Neutrophil (primary cell): ENCODE results near the gene CAMK1.

Experiments
- H3K27ac ChIP-seq: fragments of 200-600 bp; sonication (generic); 2 replicates; pipeline ENCODE4 v1.5.1; 2016; ENCODE audit warnings: mild to moderate bottlenecking, moderate library complexity
- H3K27me3 ChIP-seq: fragments of 200-600 bp; sonication (generic); 2 replicates; pipeline ENCODE4 v1.6.0; 2016; ENCODE audit warnings: mild to moderate bottlenecking
- H3K36me3 ChIP-seq: fragments of 200-600 bp; sonication (generic); 2 replicates; pipeline ENCODE4 v1.5.1; 2017
- H3K4me1 ChIP-seq, 2 experiments: fragments of 200-600 bp in 1 of 2; sonication (generic) in 1 of 2; 1 replicate in 1 of 2; 2 replicates in 1 of 2; pipeline versions ENCODE4 v1.5.1 to v1.6.1; 2013 to 2016; ENCODE audit warnings: low read depth in 1 of 2, low read length in 1 of 2, mild to moderate bottlenecking in 1 of 2, moderate library complexity in 1 of 2; ENCODE audit not compliant: control insufficient read depth in 1 of 2, insufficient read depth in 1 of 2
- H3K4me3 ChIP-seq, 2 experiments: fragments of 200-600 bp in 1 of 2; sonication (generic) in 1 of 2; 1 replicate in 1 of 2; 2 replicates in 1 of 2; pipeline ENCODE4 v1.5.1; 2013 to 2016; ENCODE audit warnings: low read depth in 1 of 2, low read length in 1 of 2, mild to moderate bottlenecking in 1 of 2, moderate library complexity in 1 of 2
- H3K9me3 ChIP-seq: fragments of 200-600 bp; sonication (generic); 2 replicates; pipeline ENCODE4 v1.5.1; 2016
- TF ChIP-seq, protein P1 (sequence below): fragments of 200-600 bp; sonication (generic); IDR thresholded peaks from 2 replicates; pipeline ENCODE4 v1.5.1; 2016; ENCODE audit warnings: antibody characterized with exemption

CAMK1 gene

DNA sequence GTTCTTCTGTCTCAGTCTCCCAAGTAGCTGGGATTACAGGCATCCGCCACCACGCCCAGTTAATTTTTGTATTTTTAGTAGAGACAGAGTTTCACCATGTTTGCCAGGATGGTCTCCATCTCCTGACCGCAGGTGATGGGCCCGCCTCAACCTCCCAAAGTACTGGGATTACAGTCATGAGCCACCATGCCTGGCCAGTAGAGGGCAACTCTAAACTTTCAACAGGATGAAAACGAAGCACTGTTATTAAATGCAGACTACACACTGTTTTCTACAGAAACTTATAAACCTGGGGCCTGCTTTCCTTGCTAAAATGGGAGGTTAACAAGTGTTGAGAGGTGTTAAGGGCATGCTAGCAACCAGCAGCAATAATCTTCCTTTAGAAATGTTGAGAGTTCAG, 30.8 kb upstream of the CAMK1 start:
- Histone ChIP-seq H3K27ac (no peak overlapping the region), H3K36me3 (peaks cover 96% of the 10 kb centered on the region), H3K9me3 (no peaks in the 10 kb centered on the region), H3K4me3 (no peak overlapping the region), H3K27me3 (no peaks in the 10 kb centered on the region), H3K4me1 (peaks cover 3 to 6% of the 10 kb centered on the region in 2 experiments)
- TF ChIP-seq, protein P1, sequence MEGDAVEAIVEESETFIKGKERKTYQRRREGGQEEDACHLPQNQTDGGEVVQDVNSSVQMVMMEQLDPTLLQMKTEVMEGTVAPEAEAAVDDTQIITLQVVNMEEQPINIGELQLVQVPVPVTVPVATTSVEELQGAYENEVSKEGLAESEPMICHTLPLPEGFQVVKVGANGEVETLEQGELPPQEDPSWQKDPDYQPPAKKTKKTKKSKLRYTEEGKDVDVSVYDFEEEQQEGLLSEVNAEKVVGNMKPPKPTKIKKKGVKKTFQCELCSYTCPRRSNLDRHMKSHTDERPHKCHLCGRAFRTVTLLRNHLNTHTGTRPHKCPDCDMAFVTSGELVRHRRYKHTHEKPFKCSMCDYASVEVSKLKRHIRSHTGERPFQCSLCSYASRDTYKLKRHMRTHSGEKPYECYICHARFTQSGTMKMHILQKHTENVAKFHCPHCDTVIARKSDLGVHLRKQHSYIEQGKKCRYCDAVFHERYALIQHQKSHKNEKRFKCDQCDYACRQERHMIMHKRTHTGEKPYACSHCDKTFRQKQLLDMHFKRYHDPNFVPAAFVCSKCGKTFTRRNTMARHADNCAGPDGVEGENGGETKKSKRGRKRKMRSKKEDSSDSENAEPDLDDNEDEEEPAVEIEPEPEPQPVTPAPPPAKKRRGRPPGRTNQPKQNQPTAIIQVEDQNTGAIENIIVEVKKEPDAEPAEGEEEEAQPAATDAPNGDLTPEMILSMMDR: no peak

- Histone ChIP-seq H3K9me3 (no peaks in the 10 kb centered on the region), H3K4me1 (peaks cover 27 to 29% of the 10 kb centered on the region in 2 experiments), H3K27me3 (no peaks in the 10 kb centered on the region), H3K4me3 (no peak overlapping the region), H3K27ac (peak overlapping the region; percentile 12), H3K36me3 (peaks cover 72% of the 10 kb centered on the region)
- TF ChIP-seq, protein P1: no peak
Measured at GRCh38 chr3:9797196-9797945, 27.6 kb upstream of the CAMK1 start.

DNA sequence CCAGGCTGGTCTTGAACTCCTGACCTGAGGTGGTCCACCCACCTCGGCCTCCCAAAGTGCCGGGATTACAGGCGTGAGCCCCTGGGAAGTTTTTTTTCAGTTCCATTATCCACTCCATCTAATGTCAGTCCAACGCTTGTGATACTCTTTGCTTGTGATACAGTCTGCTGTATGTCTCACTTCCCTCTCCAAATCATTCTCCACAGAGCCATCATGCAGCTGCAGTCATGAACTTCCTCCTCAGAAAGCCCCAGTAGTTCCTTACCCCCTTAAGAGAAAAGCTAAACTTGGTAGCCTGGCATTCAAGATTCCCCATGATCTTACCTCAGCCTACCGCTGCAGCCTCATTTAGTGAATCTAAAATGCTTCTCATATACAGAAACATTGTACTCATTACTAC, 25.5 kb upstream of the CAMK1 start:
- Histone ChIP-seq H3K36me3 (peaks cover 61% of the 10 kb centered on the region), H3K4me1 (peaks cover 46 to 47% of the 10 kb centered on the region in 2 experiments), H3K27ac (peak overlapping the region; percentile 99), H3K27me3 (no peaks in the 10 kb centered on the region), H3K4me3 (peak overlapping the region in 1 of 2 experiments; percentile 87), H3K9me3 (no peaks in the 10 kb centered on the region)
- TF ChIP-seq, protein P1: no peak

- Histone ChIP-seq H3K36me3 (peaks cover 61% of the 10 kb centered on the region), H3K4me1 (peaks cover 47 to 48% of the 10 kb centered on the region in 2 experiments), H3K27me3 (no peaks in the 10 kb centered on the region), H3K4me3 (peak overlapping the region; percentile 87 to 88), H3K27ac (peak overlapping the region; percentile 99), H3K9me3 (no peaks in the 10 kb centered on the region)
- TF ChIP-seq, protein P1: no peak
Measured at GRCh38 chr3:9794400-9794799, 24.7 kb upstream of the CAMK1 start.

DNA sequence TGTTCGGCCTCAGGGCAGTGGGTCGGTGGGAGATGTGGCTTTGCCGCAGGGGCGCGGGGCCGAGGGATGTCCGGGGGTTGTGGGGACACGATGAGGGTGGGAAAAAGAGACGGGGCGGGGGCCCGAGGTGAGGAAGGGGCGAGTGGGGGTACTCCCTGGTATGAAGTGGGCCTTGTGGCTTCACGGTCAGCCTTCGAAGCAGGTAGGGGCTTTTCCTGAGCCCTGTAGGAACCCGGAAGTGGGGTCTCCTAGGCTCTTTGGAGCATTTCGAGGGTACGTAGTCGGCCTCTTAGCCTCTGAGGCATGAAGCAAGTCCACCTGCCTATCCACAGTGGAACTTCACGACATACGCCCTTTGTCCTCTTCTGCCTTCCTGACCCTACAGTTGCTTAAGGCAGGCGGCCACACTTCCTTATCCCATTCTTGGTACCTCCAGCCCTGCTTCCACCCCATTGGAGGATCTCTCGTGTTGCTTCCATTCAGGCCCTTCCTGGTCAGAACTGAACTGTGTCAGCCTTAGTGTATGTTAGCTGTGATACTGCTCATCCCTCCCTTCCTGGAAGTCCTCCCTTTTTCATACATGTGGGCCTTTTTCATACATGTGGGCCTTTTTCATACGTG, 23.5 kb upstream of the CAMK1 start:
- TF ChIP-seq, protein P1: no peak
- Histone ChIP-seq H3K4me1 (peaks cover 47 to 48% of the 10 kb centered on the region in 2 experiments), H3K27me3 (no peaks in the 10 kb centered on the region), H3K4me3 (peak overlapping the region; percentile 87 to 88), H3K36me3 (peaks cover 58% of the 10 kb centered on the region), H3K27ac (peak overlapping the region; percentile 99), H3K9me3 (no peaks in the 10 kb centered on the region)
